HEK293T (cell line): ENCODE data around the gene TMA7B.

Source experiments
- ARNT ChIP-seq: fragments of 450-650 bp; IDR thresholded peaks from 2 replicates; pipeline ENCODE4 v1.6.1; 2017; ENCODE audit warnings: mild to moderate bottlenecking
- BHLHE40 ChIP-seq: fragments of 450-650 bp; IDR thresholded peaks from 2 replicates; pipeline ENCODE4 v1.6.1; 2016; ENCODE audit warnings: mild to moderate bottlenecking, moderate library complexity, borderline replicate concordance
- ELF4 ChIP-seq: fragments of 450-650 bp; IDR thresholded peaks from 2 replicates; pipeline ENCODE4 v1.6.1; 2017; ENCODE audit warnings: antibody characterized with exemption
- FOXA1 ChIP-seq: fragments of 450-650 bp; IDR thresholded peaks from 2 replicates; pipeline ENCODE4 v1.6.1; 2016; ENCODE audit warnings: mild to moderate bottlenecking
- FOXK2 ChIP-seq: fragments of 450-650 bp; IDR thresholded peaks from 2 replicates; pipeline ENCODE4 v1.6.1; 2016; ENCODE audit warnings: mild to moderate bottlenecking
- FOXM1 ChIP-seq: fragments of 450-650 bp; IDR thresholded peaks from 2 replicates; pipeline ENCODE4 v1.6.1; 2017; ENCODE audit warnings: mild to moderate bottlenecking, borderline replicate concordance
- HDGF ChIP-seq: fragments of 450-650 bp; IDR thresholded peaks from 2 replicates; pipeline ENCODE4 v1.6.1; 2017; ENCODE audit warnings: antibody characterized with exemption, borderline replicate concordance
- LEF1 ChIP-seq: fragments of 450-650 bp; IDR thresholded peaks from 2 replicates; pipeline ENCODE4 v1.6.1; 2017; ENCODE audit warnings: mild to moderate bottlenecking, borderline replicate concordance
- PKNOX1 ChIP-seq: fragments of 450-650 bp; IDR thresholded peaks from 2 replicates; pipeline ENCODE4 v1.6.1; 2016
- SP1 ChIP-seq: fragments of 450-650 bp; IDR thresholded peaks from 2 replicates; pipeline ENCODE4 v1.6.1; 2017
- SUZ12 ChIP-seq: fragments of 450-650 bp; IDR thresholded peaks from 2 replicates; pipeline ENCODE4 v1.6.1; 2016; ENCODE audit warnings: mild to moderate bottlenecking

- TF ChIP-seq FOXA1 (no peak), BHLHE40 (no peak), FOXK2 (no peak), ELF4 (no peak), PKNOX1 (no peak), HDGF (no peak), SUZ12 (no peak), SP1 (no peak), FOXM1 (no peak), ARNT (no peak), LEF1 (no peak)
Observed at GRCh38 chr22:39933741-39934140, 26.5 kb upstream of the TMA7B start.
